PC-3 (cell line): Measurements from ENCODE around the gene ETHE1. TPM values are rescaled to one million over a fixed set of nuclear protein-coding genes. Genes with fewer than 3 reads are reported as not detected.

ENCODE experiments used
- ATAC-seq: fragments of 200-7000 bp; cut with Tn5 transposase; 2 replicates; pipeline ENCODE4 v1.9.1; 2020; ENCODE audit warnings: mild to moderate bottlenecking, moderate library complexity
- BruUV-seq: library from RNA; stranded (reverse); fragments of 400-500 nt; replicated peaks from 2 replicates; lab custom pipeline; 2021; lab: Mats Ljungman, UMichigan
- CTCF ChIA-PET: fragments of 300-600 bp; sonication (Branson Sonifier 250); formaldehyde crosslinking; loops from one replicate; lab custom pipeline; 2022; ENCODE audit warnings: antibody characterized with exemption; lab: Charles Lee
- POLR2A ChIA-PET: fragments of 300-600 bp; sonication (Branson Sonifier 250); formaldehyde crosslinking; loops from one replicate; lab custom pipeline; 2022; ENCODE audit warnings: antibody characterized with exemption; ENCODE audit not compliant: unreplicated experiment; lab: Charles Lee
- DNase-seq: peaks from one replicate; pipeline ENCODE4 v3.0.0-alpha.2; 2015
- H2AFZ ChIP-seq: fragments of 300-600 bp; sonication (generic); 2 replicates; pipeline ENCODE4 v1.6.0; 2016; ENCODE audit warnings: antibody characterized with exemption, low read length
- H3F3A ChIP-seq: fragments of 300-600 bp; sonication (generic); one replicate; pipeline ENCODE4 v1.6.0; 2017; ENCODE audit warnings: antibody characterized with exemption, low read length, control low read depth, mild to moderate bottlenecking; ENCODE audit not compliant: unreplicated experiment
- H3K27ac ChIP-seq: fragments of 300-600 bp; sonication (generic); 2 replicates; pipeline ENCODE4 v1.5.1; 2016; ENCODE audit warnings: mild to moderate bottlenecking, low read length
- H3K27me3 ChIP-seq: fragments of 300-600 bp; sonication (generic); 2 replicates; pipeline ENCODE4 v1.6.1; 2016; ENCODE audit warnings: low read length, mixed read lengths
- H3K36me3 ChIP-seq: fragments of 300-600 bp; sonication (generic); 2 replicates; pipeline ENCODE4 v1.6.1; 2016; ENCODE audit warnings: low read depth, mixed run types, low read length, mixed read lengths
- H3K4me1 ChIP-seq: fragments of 300-600 bp; sonication (generic); 2 replicates; pipeline ENCODE4 v1.5.1; 2016; ENCODE audit warnings: low read length; ENCODE audit not compliant: insufficient read depth
- H3K4me2 ChIP-seq: fragments of 300-600 bp; sonication (generic); 2 replicates; pipeline ENCODE4 v1.6.0; 2016; ENCODE audit warnings: low read length
- H3K4me3 ChIP-seq: fragments of 300-600 bp; sonication (generic); 2 replicates; pipeline ENCODE4 v1.5.1; 2016; ENCODE audit warnings: mild to moderate bottlenecking, low read length, mixed read lengths
- H3K79me2 ChIP-seq: fragments of 300-600 bp; sonication (generic); 2 replicates; pipeline ENCODE4 v1.6.1; 2017; ENCODE audit warnings: low read length, mixed read lengths
- H3K9ac ChIP-seq: fragments of 300-600 bp; sonication (generic); 2 replicates; pipeline ENCODE4 v1.6.0; 2016; ENCODE audit warnings: mild to moderate bottlenecking, low read length
- H3K9me2 ChIP-seq: fragments of 300-600 bp; sonication (generic); replicated peaks from 2 replicates; pipeline ENCODE4 v1.6.1; 2016; ENCODE audit warnings: mixed run types, low read length, mixed read lengths
- H3K9me3 ChIP-seq: fragments of 300-600 bp; sonication (generic); 2 replicates; pipeline ENCODE4 v1.6.1; 2016; ENCODE audit warnings: low read length, mixed read lengths
- H4K20me1 ChIP-seq: fragments of 300-600 bp; sonication (generic); 2 replicates; pipeline ENCODE4 v1.6.1; 2016; ENCODE audit warnings: low read length, mixed read lengths
- CTCF ChIP-seq: fragments of 300-600 bp; sonication (generic); conservative IDR thresholded peaks from 2 replicates; pipeline ENCODE4 v1.5.1; 2017; ENCODE audit warnings: antibody characterized with exemption, low read depth, mild to moderate bottlenecking, low read length
- EZH2 ChIP-seq: fragments of 300-600 bp; sonication (generic); IDR thresholded peaks from one replicate; pipeline ENCODE4 v1.6.1; 2017; ENCODE audit warnings: antibody characterized with exemption, mild to moderate bottlenecking, low read length; ENCODE audit not compliant: unreplicated experiment
- EZH2phosphoT487 ChIP-seq: fragments of 300-600 bp; sonication (generic); IDR thresholded peaks from 2 replicates; pipeline ENCODE4 v1.6.1; 2018; ENCODE audit warnings: mild to moderate bottlenecking, antibody characterized with exemption, low read length, borderline replicate concordance
- intact Hi-C: fragments of 100-400 bp; cut with micrococcal nuclease; formaldehyde crosslinking; loops from 2 replicates; pipeline ENCODE4 v1.9.0; 2023
- total RNA-seq: library from RNA; depleted of rRNA; stranded (reverse); fragments of >200 nt; gene quantifications from 2 replicates; pipeline ENCODE4 v1.2.3, GENCODE V29; 2014

Gene ETHE1
- total RNA-seq, 1 experiment from 2014 or later, result 34.2 TPM

- Histone ChIP-seq H3F3A (no peaks in the 10 kb centered on the region), H3K9me2 (no peaks in the 10 kb centered on the region), H3K4me3 (no peak overlapping the region), H2AFZ (no peak overlapping the region), H3K9ac (no peak overlapping the region), H3K27ac (no peak overlapping the region), H3K9me3 (no peaks in the 10 kb centered on the region), H3K27me3 (no peaks in the 10 kb centered on the region), H3K4me1 (no peaks in the 10 kb centered on the region), H3K4me2 (no peak overlapping the region), H3K79me2 (no peaks in the 10 kb centered on the region), H4K20me1 (no peaks in the 10 kb centered on the region), H3K36me3 (peaks cover 7% of the 10 kb centered on the region)
- intact Hi-C loops, result no loop called here
- ATAC-seq (no peak), DNase-seq (no peak)
- no TSS peak for BruUV-seq
- ChIA-PET POLR2A (no interaction called here), CTCF (no interaction called here)
- TF ChIP-seq CTCF (no peak), EZH2phosphoT487 (no peak), EZH2 (no peak)
Measured at GRCh38 chr19:43541920-43542650, 15.1 kb upstream of the ETHE1 start.

DNA sequence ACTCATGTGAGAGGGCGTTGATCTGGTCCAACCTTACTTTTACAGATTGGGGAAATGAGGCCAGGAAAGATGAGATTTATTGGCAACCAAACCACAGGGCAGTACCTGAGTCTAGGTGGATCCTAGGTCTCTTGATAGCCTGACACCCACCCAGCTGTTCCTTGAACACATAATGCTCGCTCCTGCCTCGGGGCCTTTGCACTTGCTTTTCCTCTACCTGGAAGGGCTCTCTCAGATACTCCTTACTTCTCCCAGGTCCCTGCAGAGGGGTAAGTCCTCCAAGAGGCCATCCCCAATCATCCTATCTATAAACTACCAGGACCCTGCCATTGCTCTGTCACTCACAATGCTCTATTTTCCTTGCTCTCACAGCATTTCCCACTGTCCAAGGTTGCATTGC is 13.4 kb upstream of the ETHE1 start:
- no peaks in the 10 kb centered on the region for H3K9me2 ChIP-seq
- intact Hi-C loops, result no loop called here
- no peaks in the 10 kb centered on the region for H3K4me1 ChIP-seq
- H3F3A ChIP-seq, result no peaks in the 10 kb centered on the region
- H3K36me3 ChIP-seq, result peaks cover 7% of the 10 kb centered on the region
- no peaks in the 10 kb centered on the region for H3K27me3 ChIP-seq
- BruUV-seq, result no TSS peak
- TF ChIP-seq CTCF (no peak), EZH2 (no peak), EZH2phosphoT487 (no peak)
- ATAC-seq (no peak), DNase-seq (no peak)
- CTCF ChIA-PET, result no interaction called here
- no peaks in the 10 kb centered on the region for H3K79me2 ChIP-seq
- no peaks in the 10 kb centered on the region for H4K20me1 ChIP-seq
- no peak overlapping the region for H3K9ac ChIP-seq
- no peak overlapping the region for H3K4me2 ChIP-seq
- no peaks in the 10 kb centered on the region for H3K9me3 ChIP-seq
- H2AFZ ChIP-seq, result no peak overlapping the region
- no peak overlapping the region for H3K27ac ChIP-seq
- POLR2A ChIA-PET, result no interaction called here
- H3K4me3 ChIP-seq, result no peak overlapping the region

DNA sequence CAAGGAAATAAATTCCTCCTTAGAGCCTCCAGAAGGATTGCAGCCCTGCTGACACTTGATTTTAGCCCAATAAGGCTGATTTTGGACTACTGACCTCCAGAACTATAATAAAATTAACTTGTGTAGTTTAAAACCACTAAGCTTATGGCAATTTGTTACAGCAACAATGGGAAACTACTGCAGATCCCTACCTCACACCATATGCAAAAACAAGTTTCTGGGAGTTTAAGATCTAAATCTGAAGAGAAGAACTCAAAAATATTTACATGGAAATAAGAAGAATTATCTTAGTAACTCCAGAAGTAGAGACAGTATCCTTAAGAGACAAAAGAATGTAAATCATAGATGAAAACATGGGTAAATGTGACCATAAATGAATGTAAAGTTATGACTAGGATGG is 11.9 kb upstream of the ETHE1 start:
- no TSS peak for BruUV-seq
- H3K4me1 ChIP-seq, result no peaks in the 10 kb centered on the region
- no peak overlapping the region for H2AFZ ChIP-seq
- no peaks in the 10 kb centered on the region for H4K20me1 ChIP-seq
- DNase-seq (no peak), ATAC-seq (no peak)
- POLR2A ChIA-PET, result no interaction called here
- H3K79me2 ChIP-seq, result no peaks in the 10 kb centered on the region
- H3K36me3 ChIP-seq, result peaks cover 7% of the 10 kb centered on the region
- no peak overlapping the region for H3K4me2 ChIP-seq
- H3K4me3 ChIP-seq, result no peak overlapping the region
- CTCF ChIA-PET, result no interaction called here
- no peaks in the 10 kb centered on the region for H3K9me3 ChIP-seq
- intact Hi-C loops, result no loop called here
- H3K9ac ChIP-seq, result no peak overlapping the region
- no peak for TF ChIP-seq CTCF
- no peak for TF ChIP-seq EZH2
- no peak for TF ChIP-seq EZH2phosphoT487
- H3K27ac ChIP-seq, result no peak overlapping the region
- no peaks in the 10 kb centered on the region for H3F3A ChIP-seq
- H3K27me3 ChIP-seq, result no peaks in the 10 kb centered on the region
- no peaks in the 10 kb centered on the region for H3K9me2 ChIP-seq
